ENCODE measurements around the gene SDHAF2. TPM values are rescaled to one million over a fixed set of nuclear protein-coding genes. Genes with fewer than 3 reads are reported as not detected.

The SDHAF2 gene
- total and polyA plus RNA-seq, 2 of the 13 experiments (the other 11 are each of a cell fraction or from before 2014, with no cell fraction given) = 44.2 to 70.4 TPM

GRCh38 chr11:61429691-61430582, at the start of gene SDHAF2, which contains the start of gene CPSF7 (continued):
- TF ChIP-seq GPN1 (CRISPR knock-in tag; IDR thresholded peaks at IDR 0.05; ENCODE audit: borderline replicate concordance) (peak; percentile 31; the same call in 1 of the 2 replicates), ZMYM2 (CRISPR knock-in tag; IDR thresholded peaks at IDR 0.05) (0 out of 2 replicates have a peak, but pooled peaks have one; percentile 42), MAF1 (CRISPR knock-in tag; IDR thresholded peaks at IDR 0.05; ENCODE audit: borderline replicate concordance) (peak; percentile 71), HDAC2 (CRISPR knock-in tag; IDR thresholded peaks at IDR 0.05) (peak; percentile 24; the same call in 1 of the 2 replicates), U2AF1 (optimal IDR thresholded peaks at IDR 0.05; ENCODE audit: low read depth, low read length) (no peak), MYC (CRISPR knock-in tag; IDR thresholded peaks at IDR 0.05; ENCODE audit: borderline replicate concordance) (peak; percentile 75), CBFB (CRISPR knock-in tag; IDR thresholded peaks at IDR 0.05) (peak; percentile 76; the same call in 1 of the 2 replicates), KDM2A (CRISPR knock-in tag; IDR thresholded peaks at IDR 0.05; ENCODE audit: borderline replicate concordance, low read depth) (peak; percentile 82), TIGD3 (CRISPR knock-in tag; IDR thresholded peaks at IDR 0.05; ENCODE audit: borderline replicate concordance) (peak; percentile 22), CHCHD3 (CRISPR knock-in tag; IDR thresholded peaks at IDR 0.05) (no peak; the same call in 1 of the 2 replicates), ZFP90 (CRISPR knock-in tag; IDR thresholded peaks at IDR 0.05; ENCODE audit: borderline replicate concordance) (peak; percentile 70; the same call in 1 of the 2 replicates), RARG (CRISPR knock-in tag; IDR thresholded peaks at IDR 0.05; ENCODE audit: low read depth) (no peak; the same call in 1 of the 2 replicates), ZC3H4 (CRISPR knock-in tag; IDR thresholded peaks at IDR 0.05; ENCODE audit: borderline replicate concordance) (peak; percentile 46; the same call in 1 of the 2 replicates), ZFP1 (CRISPR knock-in tag; IDR thresholded peaks at IDR 0.05) (no peak), CBX5 (CRISPR knock-in tag; IDR thresholded peaks at IDR 0.05; ENCODE audit: borderline replicate concordance) (no peak), HMGXB4 (CRISPR knock-in tag; IDR thresholded peaks at IDR 0.05; ENCODE audit: borderline replicate concordance in 1 of 2, low read depth in 1 of 2) (peak; percentile 83 to 98), ZNF335 (CRISPR knock-in tag; IDR thresholded peaks at IDR 0.05) (0 out of 2 replicates have a peak, but pooled peaks have one; percentile 2), ZNF674 (CRISPR knock-in tag; IDR thresholded peaks at IDR 0.05; ENCODE audit: low read depth) (no peak), SYNCRIP (IDR thresholded peaks at IDR 0.05; ENCODE audit: insufficient read depth, low read depth, low read length) (no peak), THAP11 (CRISPR knock-in tag; IDR thresholded peaks at IDR 0.05) (peak; percentile 93), CENPT (CRISPR knock-in tag; IDR thresholded peaks at IDR 0.05; ENCODE audit: low read depth) (0 out of 2 replicates have a peak, but pooled peaks have one; percentile 23), ZSCAN21 (CRISPR knock-in tag; IDR thresholded peaks at IDR 0.05; ENCODE audit: borderline replicate concordance) (peak; percentile 53)
